H9 (cell line): ENCODE data around the gene AK9. TPM values are rescaled to one million over a fixed set of nuclear protein-coding genes. Genes with fewer than 3 reads are reported as not detected.

ENCODE experiments used
- DNase-seq: peaks from one replicate; pipeline ENCODE4 v3.0.0-alpha.2; 2017
- H2AFZ ChIP-seq: one replicate; pipeline ENCODE4 v1.6.1; 2013; ENCODE audit warnings: mild to moderate bottlenecking, low read length, control low read depth, moderate library complexity
- H2AK5ac ChIP-seq: 2 replicates; pipeline ENCODE4 v1.6.1; 2013; ENCODE audit warnings: low read length, control low read depth, mixed read lengths; ENCODE audit not compliant: insufficient read length
- H2BK120ac ChIP-seq: one replicate; pipeline ENCODE4 v1.6.1; 2013; ENCODE audit warnings: low read depth, mild to moderate bottlenecking, low read length, control low read depth, inconsistent platforms; ENCODE audit not compliant: poor library complexity, severe bottlenecking
- H2BK12ac ChIP-seq: 2 replicates; pipeline ENCODE4 v1.6.1; 2013; ENCODE audit warnings: low read length, control low read depth, mixed read lengths, low read depth; ENCODE audit not compliant: insufficient read length
- H2BK15ac ChIP-seq: 2 replicates; pipeline ENCODE4 v1.6.1; 2013; ENCODE audit warnings: low read depth, low read length, control low read depth
- H2BK20ac ChIP-seq: one replicate; pipeline ENCODE4 v1.6.1; 2013; ENCODE audit warnings: low read depth, mild to moderate bottlenecking, low read length, control low read depth, inconsistent platforms; ENCODE audit not compliant: poor library complexity, severe bottlenecking
- H2BK5ac ChIP-seq: 2 replicates; pipeline ENCODE4 v1.6.1; 2013; ENCODE audit warnings: low read length, control low read depth, mixed read lengths; ENCODE audit not compliant: insufficient read length
- H3K14ac ChIP-seq: 2 replicates; pipeline ENCODE4 v1.6.1; 2013; ENCODE audit warnings: low read length, control low read depth; ENCODE audit not compliant: insufficient read depth
- H3K18ac ChIP-seq: 2 replicates; pipeline ENCODE4 v1.6.1; 2013; ENCODE audit warnings: low read depth, mild to moderate bottlenecking, mixed read lengths, low read length, control low read depth; ENCODE audit not compliant: insufficient read length
- H3K23ac ChIP-seq: 2 replicates; pipeline ENCODE4 v1.6.1; 2013; ENCODE audit warnings: low read length, control low read depth, mixed read lengths, low read depth; ENCODE audit not compliant: insufficient read length
- H3K23me2 ChIP-seq: 2 replicates; pipeline ENCODE4 v1.6.1; 2013; ENCODE audit warnings: low read depth, mild to moderate bottlenecking, mixed read lengths, low read length, control low read depth; ENCODE audit not compliant: insufficient read length, poor library complexity, severe bottlenecking
- H3K27ac ChIP-seq: 2 replicates; pipeline ENCODE4 v1.5.1; 2013; ENCODE audit warnings: low read length, control low read depth, mixed read lengths, low read depth; ENCODE audit not compliant: insufficient read length
- H3K27me3 ChIP-seq: 2 replicates; pipeline ENCODE4 v1.6.1; 2013; ENCODE audit warnings: low read length, control low read depth, inconsistent platforms; ENCODE audit not compliant: insufficient read depth
- H3K4ac ChIP-seq: 2 replicates; pipeline ENCODE4 v1.6.1; 2013; ENCODE audit warnings: low read depth, mild to moderate bottlenecking, control low read depth, inconsistent platforms, low read length, moderate library complexity
- H3K4me1 ChIP-seq: 2 replicates; pipeline ENCODE4 v1.6.1; 2013; ENCODE audit warnings: low read length, control low read depth, inconsistent platforms; ENCODE audit not compliant: insufficient read depth
- H3K4me2 ChIP-seq: 2 replicates; pipeline ENCODE4 v1.6.1; 2013; ENCODE audit warnings: low read length, control low read depth, mixed read lengths; ENCODE audit not compliant: insufficient read length, insufficient read depth
- H3K56ac ChIP-seq: 2 replicates; pipeline ENCODE4 v1.6.1; 2013; ENCODE audit warnings: low read depth, mild to moderate bottlenecking, mixed read lengths, low read length, control low read depth; ENCODE audit not compliant: insufficient read length
- H3K79me1 ChIP-seq: 2 replicates; pipeline ENCODE4 v1.6.1; 2013; ENCODE audit warnings: low read depth, mild to moderate bottlenecking, moderate library complexity, low read length, control low read depth, inconsistent platforms; ENCODE audit not compliant: insufficient read depth, poor library complexity, severe bottlenecking
- H3K79me2 ChIP-seq: 2 replicates; pipeline ENCODE4 v1.6.1; 2013; ENCODE audit warnings: low read length, control low read depth, inconsistent platforms; ENCODE audit not compliant: insufficient read depth
- H3K9ac ChIP-seq: 2 replicates; pipeline ENCODE4 v1.6.1; 2013; ENCODE audit warnings: low read length, control low read depth, mixed read lengths; ENCODE audit not compliant: insufficient read length; ENCODE audit errors: extremely low read depth
- H3K9me3 ChIP-seq: one replicate; pipeline ENCODE4 v1.6.1; 2013; ENCODE audit warnings: low read depth, low read length, inconsistent platforms; ENCODE audit not compliant: control insufficient read depth
- H3T11ph ChIP-seq: one replicate; pipeline ENCODE4 v1.6.1; 2013; ENCODE audit warnings: mild to moderate bottlenecking, low read length, control low read depth, inconsistent platforms
- H4K20me1 ChIP-seq: one replicate; pipeline ENCODE4 v1.6.1; 2013; ENCODE audit not compliant: control insufficient read depth, insufficient read length, insufficient read depth
- H4K5ac ChIP-seq: 2 replicates; pipeline ENCODE4 v1.6.1; 2013; ENCODE audit warnings: low read depth, mild to moderate bottlenecking, mixed read lengths, low read length, control low read depth; ENCODE audit not compliant: insufficient read length
- H4K8ac ChIP-seq: replicated peaks from 2 replicates; pipeline ENCODE4 v1.6.1; 2013; ENCODE audit warnings: low read length, control low read depth, mixed read lengths, low read depth; ENCODE audit not compliant: insufficient read length
- H4K91ac ChIP-seq: 2 replicates; pipeline ENCODE4 v1.6.1; 2013; ENCODE audit warnings: low read depth, mild to moderate bottlenecking, moderate library complexity, mixed read lengths, low read length, control low read depth; ENCODE audit not compliant: insufficient read length
- H3K27ac Mint-ChIP-seq, 3 experiments: 2 replicates in 2 of 3; 3 replicates in 1 of 3; pipeline ENCODE4 v1.8.0; 2020 to 2021; ENCODE audit warnings: mixed read lengths in 3 of 3, mild to moderate bottlenecking in 1 of 3, moderate library complexity in 1 of 3
- H3K27me3 Mint-ChIP-seq: 2 replicates; pipeline ENCODE4 v1.8.0; 2021; ENCODE audit warnings: low read depth, mild to moderate bottlenecking, moderate library complexity, mixed read lengths
- H3K36me3 Mint-ChIP-seq, 3 experiments: 2 replicates in 2 of 3; 3 replicates in 1 of 3; pipeline ENCODE4 v1.8.0; 2020 to 2021; ENCODE audit warnings: low read depth in 3 of 3, mixed read lengths in 3 of 3; ENCODE audit not compliant: insufficient read depth in 1 of 3
- H3K4me1 Mint-ChIP-seq, 2 experiments: 2 replicates each; pipeline ENCODE4 v1.8.0; 2020; ENCODE audit warnings: mixed read lengths in 2 of 2
- H3K4me3 Mint-ChIP-seq, 2 experiments: 2 replicates in 1 of 2; 3 replicates in 1 of 2; pipeline ENCODE4 v1.8.0; 2020 to 2021; ENCODE audit warnings: mild to moderate bottlenecking in 2 of 2, mixed read lengths in 2 of 2, moderate library complexity in 1 of 2
- H3K9me3 Mint-ChIP-seq, 2 experiments: 2 replicates in 1 of 2; 3 replicates in 1 of 2; pipeline ENCODE4 v1.8.0; 2020; ENCODE audit warnings: mild to moderate bottlenecking in 2 of 2, mixed read lengths in 2 of 2, moderate library complexity in 1 of 2
- CTCF ChIP-seq: fragments of 200-600 bp; sonication (generic); conservative IDR thresholded peaks from 3 replicates; pipeline ENCODE4 v1.8.0; 2021; ENCODE audit warnings: antibody characterized with exemption, mild to moderate bottlenecking
- WGBS: extraction: QIAGEN DNeasy Blood & Tissue Kit; methylation state at CpG from one replicate; pipeline ENCODE4 v1.1.7; 2013; ENCODE audit warnings: missing lambda C conversion rate, low lambda C conversion rate, mixed read lengths; ENCODE audit not compliant: insufficient read length; ENCODE audit errors: extremely low coverage; 5-methylcytosine and 5-hydroxymethylcytosine counted together
- total RNA-seq: library from RNA; stranded (reverse); gene quantifications from 2 replicates; pipeline ENCODE4 v1.2.1, GENCODE V29; 2021

Gene AK9
- total RNA-seq, 1 experiment from 2014 or later, result 2.3 TPM

GRCh38 chr6:109606359-109606758 is 84.6 kb downstream of the AK9 start:
- Histone ChIP-seq H3K27ac (no peak overlapping the region), H2BK120ac (no peak overlapping the region), H4K8ac (no peak overlapping the region), H2AK5ac (no peak overlapping the region), H4K5ac (no peak overlapping the region), H3K4ac (no peak overlapping the region), H3K23me2 (no peaks in the 10 kb centered on the region), H2BK5ac (no peak overlapping the region), H4K20me1 (no peaks in the 10 kb centered on the region), H3K14ac (no peak overlapping the region), H3K4me1 (no peaks in the 10 kb centered on the region), H3K4me2 (no peak overlapping the region), H2BK12ac (no peak overlapping the region), H3K79me1 (no peaks in the 10 kb centered on the region), H3T11ph (no peak overlapping the region), H3K23ac (no peak overlapping the region), H3K18ac (no peak overlapping the region), H3K27me3 (no peaks in the 10 kb centered on the region), H2AFZ (no peak overlapping the region), H2BK15ac (no peak overlapping the region), H3K79me2 (no peaks in the 10 kb centered on the region), H3K56ac (no peak overlapping the region), H4K91ac (no peak overlapping the region), H3K9ac (no peak overlapping the region), H3K9me3 (no peaks in the 10 kb centered on the region), H2BK20ac (no peak overlapping the region)
- Mint-ChIP-seq H3K27ac (no peak overlapping the region), H3K36me3 (peaks cover 0 to 18% (median 16%) of the 10 kb centered on the region in 3 experiments; a peak in 6 of 7 replicates), H3K4me1 (no peaks in the 10 kb centered on the region), H3K9me3 (peaks cover 16 to 24% of the 10 kb centered on the region in 2 experiments), H3K4me3 (no peak overlapping the region), H3K27me3 (peaks cover 2% of the 10 kb centered on the region; the same call in 1 of the 2 replicates)
- TF ChIP-seq CTCF, result no peak
- no peak for DNase-seq
- no CpG with 5 or more reads among the region's 2 CpGs for WGBS
